NCI-H774 (cell line): ENCODE results near the gene FES.
"Not testable (repeated sequence)": the region's sequence is repeated elsewhere in the genome, so short reads cannot be mapped to it uniquely, and the experiment has no call there.

ENCODE experiments used
- DNase-seq: peaks from one replicate; lab custom pipeline; 2025; lab: John Stamatoyannopoulos, UW

Gene FES

DNA sequence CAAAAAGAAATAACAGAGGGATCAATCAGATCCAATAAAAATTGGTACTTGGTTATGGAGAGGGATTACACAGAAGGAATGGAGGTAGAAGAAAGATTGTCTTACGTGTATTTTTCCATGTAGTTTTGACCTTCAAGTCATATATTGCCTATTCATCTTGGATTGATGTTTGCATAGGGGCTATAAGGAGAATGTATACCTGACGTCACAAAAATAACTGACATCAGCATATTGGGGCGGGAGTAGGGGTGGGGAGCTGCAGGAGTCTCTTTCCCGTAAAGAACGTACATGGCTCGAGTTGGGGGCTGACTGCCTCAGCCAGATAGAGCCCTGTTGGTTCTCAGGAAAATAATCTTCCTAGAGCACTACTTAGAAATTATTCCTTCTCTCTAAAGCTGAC is 21.8 kb upstream of the FES start:
- no peak for DNase-seq

DNA sequence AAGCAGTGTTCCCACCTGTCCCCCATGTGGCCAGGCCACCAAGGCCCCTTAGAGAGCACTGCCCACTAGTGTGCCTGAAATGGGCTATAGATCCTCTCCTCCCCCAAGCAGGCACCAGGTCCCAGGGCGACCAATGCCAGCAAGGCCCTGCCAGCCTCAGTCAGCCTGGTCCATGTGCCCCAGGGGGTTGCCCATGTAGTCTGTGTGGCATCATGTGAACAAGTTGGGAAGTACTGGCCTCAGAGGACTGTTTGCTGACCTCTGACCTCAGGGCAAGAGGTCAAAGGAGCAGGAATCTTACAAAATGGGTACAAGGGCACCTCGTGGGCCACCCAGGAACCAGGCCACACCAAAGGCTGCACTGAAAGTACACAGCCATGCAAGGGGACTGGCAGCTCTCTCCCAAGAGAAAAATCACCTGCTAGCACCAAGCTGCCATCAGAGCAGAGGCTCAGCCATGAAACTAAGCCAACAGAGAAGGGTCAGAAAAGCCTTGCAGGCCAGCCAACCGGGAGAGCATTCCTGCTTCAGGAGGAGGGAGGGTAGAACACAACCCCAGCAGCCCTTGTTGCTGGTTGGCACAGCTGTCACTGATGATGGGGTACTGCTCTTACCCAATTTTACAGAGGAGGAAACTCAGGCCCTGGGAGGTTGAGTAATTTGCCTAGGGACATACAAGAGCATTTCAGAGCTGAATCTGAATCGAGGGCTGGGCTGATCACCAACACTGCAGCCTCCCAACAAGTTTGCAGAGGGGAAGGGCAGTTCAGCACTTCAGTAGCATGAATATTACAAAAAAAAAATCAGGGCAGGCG is 21.1 kb upstream of the FES start:
- DNase-seq, result no peak

DNA sequence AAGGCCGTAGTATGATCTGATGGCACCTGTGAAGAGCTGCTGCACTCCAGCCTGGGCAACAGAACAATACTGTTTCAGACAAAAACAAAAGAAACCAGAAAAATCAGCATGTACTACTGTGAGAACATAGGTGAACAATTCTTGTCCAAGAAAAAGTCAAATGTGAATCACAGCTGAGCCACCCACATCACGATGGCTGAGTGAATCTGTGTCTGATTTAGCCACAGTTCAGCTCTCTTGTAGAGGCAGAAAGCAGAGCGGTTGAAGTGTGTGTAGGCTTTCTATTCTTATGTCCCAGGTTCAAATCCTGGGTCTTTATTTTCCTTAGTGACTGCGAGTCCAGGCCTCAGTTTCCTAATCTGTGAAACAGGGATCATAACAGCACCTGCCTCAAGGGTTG is 20.3 kb upstream of the FES start:
- DNase-seq, result no peak

DNA sequence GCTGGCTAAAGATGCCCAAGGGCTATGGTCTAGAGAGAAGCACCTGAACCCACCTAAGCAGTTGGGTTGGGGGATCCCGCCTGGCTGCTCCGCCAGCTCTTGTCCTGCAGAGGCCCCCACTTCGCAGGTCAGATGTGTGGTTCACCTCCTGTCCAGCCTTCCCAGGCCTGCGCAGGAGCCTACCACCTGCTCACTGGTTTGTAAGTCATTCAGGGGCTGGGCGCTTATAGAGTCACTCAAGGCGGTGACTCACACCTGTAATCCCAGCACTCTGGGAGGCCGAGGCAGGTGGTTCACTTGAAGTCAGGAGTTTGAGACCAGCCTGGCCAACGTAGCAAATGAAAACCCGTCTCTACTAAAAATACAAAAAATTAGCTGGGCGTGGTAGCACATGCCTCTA is 19.8 kb upstream of the FES start:
- DNase-seq, result no peak

DNA sequence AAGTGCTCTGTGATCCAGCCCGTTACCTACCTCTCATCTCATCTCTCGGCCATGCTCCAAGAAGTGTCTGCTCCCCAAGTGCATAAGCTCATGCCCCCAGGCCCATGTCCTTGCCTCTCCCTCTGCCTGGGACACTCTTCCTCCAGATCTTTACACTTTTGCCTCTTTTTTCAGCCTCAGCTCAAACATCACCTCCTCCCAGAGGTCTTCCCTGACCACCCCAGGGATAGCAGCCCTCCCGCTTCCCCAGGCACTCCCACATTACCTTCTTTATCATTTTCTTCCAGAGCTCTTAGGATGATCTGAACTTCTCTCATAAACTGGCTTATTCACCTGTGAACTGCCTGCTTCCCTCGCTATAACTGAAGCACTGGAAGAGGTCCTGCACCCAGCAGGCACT is 18.6 kb upstream of the FES start:
- DNase-seq, result no peak

DNA sequence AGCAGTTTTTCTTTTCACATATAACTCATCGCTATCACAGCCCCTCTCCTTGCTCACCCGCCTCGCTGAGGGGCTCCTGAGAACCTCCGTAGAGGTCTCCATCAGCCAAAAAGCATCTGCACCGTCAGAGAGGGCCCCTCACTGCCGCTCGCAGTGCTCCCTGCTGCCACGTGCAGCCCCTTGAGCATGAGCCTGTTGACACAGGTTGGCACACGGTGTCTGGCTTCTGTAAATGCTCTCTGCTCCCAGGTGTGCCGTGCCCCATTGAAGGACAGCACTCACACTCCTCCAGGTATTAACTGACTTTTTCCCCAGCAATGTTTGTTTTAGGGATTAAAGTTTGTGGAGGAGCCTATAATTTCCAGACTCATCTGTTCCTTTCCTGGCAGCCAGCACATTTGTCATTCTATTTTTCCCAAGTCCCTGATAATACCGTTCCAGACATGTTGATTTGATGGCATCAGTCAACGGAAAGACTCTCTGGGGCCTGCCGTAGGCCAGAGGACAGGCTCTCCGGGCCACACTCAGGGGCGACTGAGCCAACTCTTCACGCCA is 18.1 kb upstream of the FES start:
- DNase-seq, result peak; percentile 13

DNA sequence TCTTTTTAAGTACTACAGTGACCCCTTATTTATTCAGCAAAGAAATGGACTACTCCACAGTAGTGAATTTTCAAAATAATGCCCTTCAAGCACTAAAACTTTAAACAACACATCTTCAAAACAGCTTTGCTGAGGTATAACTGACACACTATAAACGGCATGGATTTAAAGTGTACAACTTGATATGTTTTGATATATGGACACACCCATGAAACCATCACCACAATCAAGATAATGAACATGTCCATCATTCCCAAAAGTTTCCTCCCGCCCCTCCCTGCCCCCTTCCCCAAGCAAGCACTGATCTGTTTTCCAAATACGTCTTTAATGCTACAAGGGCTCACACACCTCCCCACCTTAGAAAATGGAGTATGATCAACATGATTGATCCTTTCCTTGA is 17.5 kb upstream of the FES start:
- DNase-seq, result no peak

DNA sequence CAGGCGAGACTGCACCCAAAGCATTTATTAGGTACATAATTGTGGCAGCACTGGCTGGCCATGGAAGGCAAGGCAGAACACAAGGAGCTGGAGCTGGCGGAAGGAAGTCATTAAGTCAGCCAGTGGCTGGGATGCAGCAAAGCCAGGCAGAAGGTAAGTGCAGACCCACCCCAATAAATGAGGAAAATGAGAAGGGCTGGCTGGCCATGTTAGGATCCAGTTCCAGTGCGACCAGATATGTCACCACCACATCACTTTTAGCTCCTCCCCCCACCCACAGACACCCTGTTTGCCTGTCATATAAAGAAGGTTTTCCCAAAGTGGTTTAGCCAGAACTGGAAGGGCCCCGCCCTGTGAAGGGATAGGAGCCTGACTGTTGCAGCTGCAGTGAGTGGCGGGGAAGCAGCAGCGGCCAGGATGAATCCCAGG is 16.0 kb upstream of the FES start, which contains the start of gene FURIN:
Gene FURIN (plus strand): TSS at position 328 of the 429 bp plus-strand sequence. CDS start 7,153 bp downstream, outside the sequence.
- DNase-seq, result no peak

DNA sequence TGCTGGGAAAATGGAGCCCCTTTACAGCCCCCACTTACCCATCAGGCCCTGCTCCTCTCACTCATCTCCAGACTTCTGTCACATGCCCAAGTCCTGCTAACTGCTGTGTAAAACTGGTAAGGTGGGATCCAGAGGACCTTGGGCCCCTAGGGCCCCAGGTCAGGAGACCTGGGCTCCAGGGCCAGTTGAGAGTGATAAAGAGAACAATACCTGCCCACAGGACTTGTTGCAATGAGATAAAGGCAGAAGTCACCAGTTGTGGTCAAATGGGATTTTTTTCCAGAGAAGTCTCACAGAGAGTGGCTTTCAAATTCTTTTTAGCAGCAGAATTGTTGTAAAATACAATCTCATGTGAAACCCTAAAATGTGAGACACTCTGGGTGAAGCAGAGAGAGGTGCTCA is 15.2 kb upstream of the FES start:
- no peak for DNase-seq

DNA sequence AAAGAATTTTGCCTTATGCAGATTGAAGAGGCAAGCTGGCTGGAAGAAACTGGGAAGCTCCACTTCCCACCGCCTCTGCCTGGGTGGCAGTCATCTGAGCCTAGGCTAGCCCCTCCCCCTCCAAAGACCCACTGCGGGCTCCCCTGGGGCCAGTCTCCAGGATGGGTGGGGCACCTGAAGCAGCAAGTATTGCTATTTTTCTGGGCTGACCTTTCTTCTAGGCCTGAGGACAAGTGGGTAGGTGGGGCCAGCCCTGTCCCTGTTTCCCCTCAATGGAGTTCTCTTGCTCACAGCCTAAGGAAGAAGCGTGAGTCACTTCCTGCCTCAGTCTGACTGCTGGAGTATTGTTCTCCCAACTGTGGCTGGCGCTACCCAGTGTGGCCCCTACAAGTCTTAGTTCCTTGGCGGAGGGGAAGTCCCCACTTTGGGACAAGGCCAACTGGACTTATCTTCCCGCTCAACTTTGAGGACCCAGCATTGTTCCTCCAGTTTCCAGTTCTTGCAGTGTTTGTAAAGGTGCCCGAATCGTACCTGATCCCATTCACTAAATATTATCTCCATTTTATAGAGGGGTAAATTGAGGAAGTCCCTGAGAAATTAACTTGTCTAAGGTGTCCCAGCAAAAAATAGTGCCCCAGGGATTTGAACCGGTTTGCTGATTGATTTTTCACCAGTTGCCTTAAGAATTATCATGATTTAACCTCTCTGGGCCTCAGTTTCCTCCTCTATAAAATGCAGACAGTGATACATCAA is 14.5 kb upstream of the FES start:
- DNase-seq, result no peak

DNA sequence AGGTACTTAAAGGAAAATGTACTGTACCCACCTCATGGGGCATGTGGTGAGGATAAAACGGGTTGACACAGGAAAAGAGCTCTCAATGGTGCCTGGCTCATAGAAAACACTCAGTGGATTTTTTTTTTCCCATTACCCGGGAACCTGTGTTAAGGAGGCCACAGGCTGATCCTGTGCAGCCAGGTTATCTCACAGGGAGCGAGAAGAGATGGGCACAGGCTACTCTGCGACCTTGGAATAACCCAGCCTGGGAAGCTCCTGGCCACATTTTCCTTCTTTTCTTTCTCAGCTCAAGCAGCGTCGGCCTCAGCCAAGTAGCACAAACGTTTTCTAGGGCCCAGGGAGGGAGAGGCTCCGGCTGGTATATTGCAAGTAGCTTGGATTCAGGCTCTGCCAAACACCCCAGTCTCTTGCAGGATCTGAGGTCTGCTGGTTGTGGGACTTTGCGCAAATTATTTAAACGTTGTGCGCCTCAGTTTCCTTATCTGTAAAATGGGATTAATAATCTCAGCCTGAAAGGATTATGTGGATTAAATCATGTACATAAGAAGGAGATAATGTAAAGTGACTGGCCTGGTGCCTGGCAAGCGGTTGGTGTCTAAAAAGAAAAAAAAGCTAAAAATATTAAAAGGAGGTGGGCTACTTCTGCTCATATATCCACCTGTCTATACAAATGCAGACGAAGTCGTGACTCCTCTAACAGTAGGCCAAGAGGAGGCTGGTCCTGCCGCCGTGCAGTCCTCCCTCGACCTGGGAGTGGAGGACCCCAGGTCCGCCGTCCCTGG is 13.8 kb upstream of the FES start:
- DNase-seq, result no peak

DNA sequence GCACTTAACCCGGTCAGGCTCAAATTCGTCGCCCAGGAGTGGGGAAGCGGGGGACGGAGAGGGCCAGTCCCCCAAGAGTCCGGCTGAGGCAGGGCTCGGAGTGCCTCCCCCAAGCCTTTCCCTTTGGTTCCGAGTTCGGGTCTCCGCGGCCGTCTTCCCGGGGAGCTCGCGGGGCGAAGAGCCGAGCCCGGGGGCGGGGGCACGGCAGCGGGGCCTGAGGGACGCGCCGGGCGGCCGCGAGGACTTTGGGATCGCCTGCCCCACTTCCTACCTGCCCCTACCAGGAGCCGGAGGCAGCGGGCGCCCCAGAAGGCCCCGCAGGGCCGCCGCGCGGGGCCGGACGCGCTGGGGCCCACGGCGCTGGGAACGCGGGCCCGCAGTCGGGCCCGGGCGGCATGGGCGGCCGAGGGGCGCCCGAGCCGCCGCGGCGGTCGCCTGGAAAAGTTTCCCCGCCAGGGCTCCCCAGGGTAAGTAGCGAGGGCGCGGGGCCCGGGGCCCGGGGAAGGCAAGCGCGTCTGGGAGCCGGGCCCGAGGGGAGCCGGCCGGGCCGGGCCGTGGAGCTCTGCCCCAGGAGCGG is 13.1 kb upstream of the FES start:
- no peak for DNase-seq

DNA sequence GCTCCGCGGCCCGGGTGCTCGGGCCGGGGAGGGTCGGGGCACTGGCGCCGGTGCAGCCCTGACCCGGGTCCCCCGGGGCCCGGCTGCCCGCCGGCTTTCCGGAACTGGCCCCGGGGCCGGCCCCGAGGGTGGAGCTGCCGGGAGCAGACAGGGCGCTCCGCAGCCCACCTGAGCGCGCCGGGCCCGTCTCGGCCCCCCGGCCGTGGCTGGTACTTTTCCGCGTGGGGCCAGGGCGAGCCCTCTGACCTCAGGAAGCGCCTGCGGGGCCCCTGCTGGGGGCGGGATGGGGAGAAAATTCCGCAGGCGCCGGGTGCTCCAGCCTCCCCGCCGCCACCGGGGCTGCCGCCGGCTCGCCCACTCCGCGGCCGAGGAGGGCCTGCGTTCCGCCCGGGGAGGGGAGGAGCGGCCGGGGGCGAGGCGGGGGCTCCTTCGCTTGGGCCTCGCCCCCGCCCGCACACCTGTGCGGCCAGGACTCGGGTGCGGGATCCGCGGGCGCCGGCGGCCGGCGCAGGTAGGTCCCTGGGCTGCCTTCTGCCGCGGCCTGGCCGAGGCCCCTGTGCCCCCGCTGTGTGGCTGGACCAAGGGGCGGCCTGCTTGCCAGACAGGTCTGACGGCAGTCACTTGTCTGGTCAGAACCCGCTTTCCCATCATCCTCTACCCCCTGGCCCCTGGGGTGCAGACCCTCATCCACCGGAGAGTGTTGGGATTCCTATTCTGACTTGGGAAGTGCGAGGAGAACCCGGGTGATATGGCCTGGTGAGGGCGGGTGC is 12.4 kb upstream of the FES start:
- no peak for DNase-seq

DNA sequence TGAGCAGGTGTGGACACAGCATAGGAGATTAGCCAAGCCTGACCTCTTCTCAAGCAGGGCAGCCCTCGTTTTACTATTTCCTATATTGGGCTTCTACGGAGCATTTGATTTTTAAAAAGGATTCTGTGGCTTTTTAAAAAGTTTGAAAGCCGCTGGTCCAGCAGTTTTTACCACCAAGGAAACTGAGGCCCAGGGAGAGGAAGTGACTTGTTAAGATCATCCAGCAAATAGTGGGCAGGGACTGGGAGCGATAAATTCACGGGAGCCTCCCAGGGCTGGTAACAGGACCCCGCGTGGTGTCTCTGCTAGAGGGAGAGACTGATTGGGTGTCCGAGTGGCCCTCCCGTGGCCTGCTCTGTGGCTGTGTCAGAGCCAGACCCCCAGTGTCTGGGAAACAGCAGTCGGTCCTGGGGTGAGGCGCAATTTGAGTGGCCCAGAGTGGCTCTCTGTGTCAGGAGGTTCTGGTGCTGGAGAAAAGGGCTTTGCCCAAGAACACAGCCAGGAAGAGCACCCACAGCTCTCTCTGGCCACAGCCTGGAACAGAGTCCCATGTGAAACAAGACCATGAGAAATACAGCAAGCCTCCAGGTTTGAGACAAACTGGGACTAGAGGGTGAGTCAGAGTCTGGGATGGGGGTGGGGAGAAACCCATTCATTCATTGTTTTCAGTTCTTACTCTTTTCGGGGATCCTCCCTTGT is 11.7 kb upstream of the FES start:
- DNase-seq, result no peak

DNA sequence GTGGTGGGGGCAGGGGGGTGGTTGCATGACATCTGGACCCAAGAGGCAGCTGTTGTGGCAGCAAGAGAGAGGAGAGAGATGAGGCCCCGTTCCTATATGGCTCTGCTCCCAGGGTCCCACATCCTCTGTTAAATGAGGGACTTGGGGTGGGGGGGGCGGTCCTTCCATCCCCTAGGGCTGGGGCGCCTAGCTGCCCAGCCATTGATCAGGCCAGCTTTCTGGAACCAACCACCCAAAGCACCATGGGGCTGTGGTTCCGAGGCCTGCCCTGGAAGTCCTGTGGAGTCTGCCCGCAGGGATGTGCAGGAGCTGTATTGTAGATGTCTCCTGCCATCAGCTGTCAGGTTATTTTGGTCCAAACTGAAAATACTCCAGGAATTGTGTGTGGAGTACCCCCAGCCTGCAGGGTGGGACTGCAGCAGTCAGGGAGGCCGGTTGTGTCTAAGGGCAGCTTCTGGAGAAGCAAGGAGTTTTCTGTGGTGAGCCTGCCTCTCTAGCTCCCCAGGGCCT is 10.8 kb upstream of the FES start:
- DNase-seq, result no peak

DNA sequence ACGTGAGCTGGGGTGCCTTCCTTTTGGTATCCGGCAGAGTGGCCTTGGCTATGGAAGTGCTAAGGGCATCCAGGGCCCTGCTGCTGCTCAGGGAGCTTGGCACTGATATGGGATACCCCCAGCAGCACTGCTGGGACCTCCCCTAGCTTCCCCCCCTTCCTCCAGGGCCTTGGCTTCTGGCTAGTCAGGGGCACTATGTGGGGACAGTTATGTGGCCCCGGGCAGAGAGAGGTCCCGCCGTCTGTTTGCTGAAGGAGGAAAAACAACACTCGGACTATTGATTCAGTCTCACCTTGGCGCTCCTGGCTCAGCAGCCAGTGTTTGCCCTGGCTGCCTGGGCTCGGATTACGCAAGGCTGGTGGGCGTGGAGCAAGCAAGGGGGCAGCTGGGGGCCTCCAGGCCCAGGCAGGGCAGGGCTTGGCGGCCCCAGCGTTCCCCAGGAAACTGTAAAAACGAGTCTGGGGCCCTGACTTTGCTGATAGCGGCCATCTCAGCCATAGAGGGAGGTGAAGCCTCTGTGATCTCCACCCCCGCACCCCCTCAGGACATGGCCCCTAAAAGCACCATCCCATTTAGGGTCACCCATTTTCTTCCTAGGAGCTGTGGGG is 10.2 kb upstream of the FES start:
- DNase-seq, result peak; percentile 37

DNA sequence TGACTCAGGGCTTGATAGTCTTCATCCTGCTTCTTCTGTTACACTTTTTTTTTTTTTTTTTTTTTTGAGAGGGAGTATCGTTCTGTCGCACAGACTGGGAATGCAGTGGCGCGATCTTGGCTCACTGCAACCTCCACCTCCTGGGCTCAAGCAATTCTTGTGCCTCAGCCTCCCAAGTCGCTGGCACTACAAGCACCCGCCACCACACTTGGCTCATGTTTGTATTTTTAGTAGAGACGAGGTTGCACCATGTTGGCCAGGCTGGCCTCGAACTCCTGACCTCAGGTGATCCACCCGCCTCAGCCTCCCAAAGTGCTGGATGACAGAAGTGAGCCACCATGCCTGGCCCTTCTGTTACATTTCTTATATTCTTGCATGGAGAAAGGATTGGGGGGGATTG is 9.3 kb upstream of the FES start:
- DNase-seq, result not testable (repeated sequence)

DNA sequence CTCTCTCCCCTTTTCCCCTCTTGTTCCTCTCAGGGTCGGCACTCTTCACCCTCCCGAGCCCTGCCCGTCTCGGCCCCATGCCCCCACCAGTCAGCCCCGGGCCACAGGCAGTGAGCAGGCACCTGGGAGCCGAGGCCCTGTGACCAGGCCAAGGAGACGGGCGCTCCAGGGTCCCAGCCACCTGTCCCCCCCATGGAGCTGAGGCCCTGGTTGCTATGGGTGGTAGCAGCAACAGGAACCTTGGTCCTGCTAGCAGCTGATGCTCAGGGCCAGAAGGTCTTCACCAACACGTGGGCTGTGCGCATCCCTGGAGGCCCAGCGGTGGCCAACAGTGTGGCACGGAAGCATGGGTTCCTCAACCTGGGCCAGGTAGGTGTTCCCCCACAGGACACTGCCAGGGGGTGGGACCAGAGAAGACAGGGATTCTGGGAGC is 8.7 kb upstream of the FES start:
- no peak for DNase-seq

DNA sequence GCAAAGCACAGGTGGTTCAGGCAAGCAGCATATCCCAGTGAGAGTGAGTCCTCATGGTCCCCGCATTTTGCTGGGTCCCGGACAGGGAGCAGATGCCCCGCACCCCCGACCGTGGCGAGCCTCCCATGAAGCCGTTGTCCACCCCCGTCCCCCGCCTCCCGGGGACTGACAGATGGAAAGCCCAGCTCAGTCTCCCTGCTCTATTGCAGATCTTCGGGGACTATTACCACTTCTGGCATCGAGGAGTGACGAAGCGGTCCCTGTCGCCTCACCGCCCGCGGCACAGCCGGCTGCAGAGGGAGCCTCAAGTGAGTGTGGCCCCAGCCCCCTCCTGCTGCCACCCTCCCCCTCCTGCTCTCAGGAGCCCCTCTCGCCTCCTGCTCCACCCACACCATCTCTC is 8.3 kb upstream of the FES start:
- DNase-seq, result no peak
